ENCODE measurements around the gene SPDYE17.
"Not testable (repeated sequence)": the region's sequence is repeated elsewhere in the genome, so short reads cannot be mapped to it uniquely, and the experiment has no call there.

Gene SPDYE17

DNA sequence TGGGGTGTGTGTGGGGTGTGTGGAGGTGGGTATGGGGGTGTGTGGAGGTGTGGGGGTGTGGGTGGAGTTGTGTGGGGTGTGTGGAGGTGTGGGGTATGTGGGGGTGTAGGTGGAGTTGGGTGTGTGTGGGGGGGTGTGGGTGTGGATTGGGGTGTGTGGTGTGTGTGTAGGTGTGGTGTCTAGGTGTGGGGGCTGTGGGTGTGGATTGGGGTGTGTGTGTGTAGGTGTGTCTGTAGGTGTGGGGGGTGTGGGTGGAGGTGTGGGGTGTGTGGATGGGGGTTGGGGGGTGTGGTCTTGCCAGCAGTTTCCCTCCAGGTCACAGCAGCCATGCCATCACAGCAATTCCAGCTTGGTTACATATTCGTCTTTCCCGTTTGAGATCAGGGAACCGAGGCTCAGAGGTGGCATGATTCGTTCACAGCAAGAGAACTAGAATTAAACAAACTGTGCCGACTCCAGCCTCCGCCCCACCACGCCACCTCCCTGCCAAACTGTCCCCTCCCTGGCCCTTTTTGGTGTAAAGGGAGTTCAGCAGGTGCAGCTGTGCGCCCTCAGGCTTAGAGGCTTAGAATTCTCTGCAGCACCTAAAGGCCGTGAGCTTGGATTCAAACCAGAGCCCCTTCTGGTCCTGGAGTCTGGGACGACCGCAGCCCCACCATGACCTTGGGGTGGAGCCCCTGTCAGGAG is 33.3 kb downstream of the SPDYE17 start:
- DNase-seq (ENCODE audit: low read depth, low spot score), result peak; percentile 20

GRCh38 chr7:76998285-76998589 is 33.9 kb downstream of the SPDYE17 start:
- DNase-seq (ENCODE audit: low read depth, low spot score), result no peak

DNA sequence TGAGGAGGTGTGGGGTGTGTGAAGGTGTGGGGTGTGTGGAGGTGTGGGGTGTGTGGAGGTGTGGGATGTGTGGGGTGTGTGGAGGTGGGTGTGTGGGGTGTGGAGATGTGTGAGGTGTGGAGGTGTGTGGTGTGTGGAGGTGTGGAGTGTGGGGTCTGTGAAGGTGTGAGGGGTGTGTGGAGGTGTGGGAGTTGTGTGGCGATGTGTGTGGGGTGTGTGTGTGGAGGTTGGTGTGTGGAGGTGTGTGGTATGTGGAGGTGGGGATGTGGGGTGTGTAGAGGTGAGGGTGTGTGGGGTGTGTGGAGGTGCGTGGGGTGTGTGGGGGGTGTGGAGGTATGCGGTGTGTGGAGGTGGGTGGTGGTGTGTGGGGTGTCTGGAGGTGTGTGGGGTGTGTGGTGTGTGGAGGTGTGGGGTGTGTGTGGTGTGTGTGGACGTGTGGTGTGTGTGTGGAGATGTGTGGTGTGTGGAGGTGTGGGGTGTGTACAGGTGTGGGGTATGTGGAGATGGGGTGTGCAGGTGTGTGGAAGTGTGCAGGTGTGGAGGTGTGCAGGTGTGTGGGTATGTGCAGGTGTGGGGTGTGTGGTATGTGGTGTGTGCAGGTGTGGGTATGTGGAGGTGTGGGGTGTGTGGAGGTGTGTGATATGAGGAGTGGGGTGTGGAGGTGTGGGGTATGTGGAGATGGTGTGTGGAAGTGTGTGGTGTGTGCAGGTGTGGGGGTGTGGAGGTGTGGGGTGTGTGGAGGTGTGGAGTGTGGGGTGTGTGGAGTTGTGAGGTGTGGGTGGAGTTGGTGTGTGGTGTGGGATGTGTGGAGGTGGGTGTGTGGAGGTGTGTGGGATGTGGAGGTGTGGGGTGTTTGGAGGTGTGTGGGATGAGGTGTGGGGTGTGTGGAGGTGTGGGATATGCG is 34.5 kb downstream of the SPDYE17 start:
- no peak for DNase-seq (ENCODE audit: low read depth, low spot score)

- not testable (repeated sequence) for DNase-seq (ENCODE audit: low read depth, low spot score)
Measured at GRCh38 chr7:76996932-76997331, 35.2 kb downstream of the SPDYE17 start.

DNA sequence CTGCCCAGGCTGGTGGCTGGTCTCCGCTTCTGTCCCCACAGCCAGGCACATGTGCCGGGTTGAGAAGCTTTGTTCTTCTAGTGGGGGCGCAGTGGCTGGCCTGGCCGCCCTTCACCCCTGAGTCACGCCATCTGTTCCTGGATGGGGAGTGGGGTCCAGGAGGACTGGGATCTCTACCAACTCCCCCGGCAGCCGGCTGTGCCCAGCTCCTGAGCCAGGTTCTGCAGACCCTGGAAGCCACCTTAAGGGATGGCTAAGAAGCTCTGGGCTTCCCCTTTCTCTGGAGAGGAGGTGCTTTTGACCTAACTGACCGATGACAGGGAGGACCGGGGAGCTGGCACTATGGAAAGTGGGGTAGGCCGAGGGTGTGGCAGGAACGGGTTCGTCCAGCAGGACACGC is 37.9 kb downstream of the SPDYE17 start:
- DNase-seq (ENCODE audit: low read depth, low spot score), result not testable (repeated sequence)

- DNase-seq (ENCODE audit: low read depth, low spot score), result not testable (repeated sequence)
Measured at GRCh38 chr7:76993831-76994230, 38.3 kb downstream of the SPDYE17 start.

DNA sequence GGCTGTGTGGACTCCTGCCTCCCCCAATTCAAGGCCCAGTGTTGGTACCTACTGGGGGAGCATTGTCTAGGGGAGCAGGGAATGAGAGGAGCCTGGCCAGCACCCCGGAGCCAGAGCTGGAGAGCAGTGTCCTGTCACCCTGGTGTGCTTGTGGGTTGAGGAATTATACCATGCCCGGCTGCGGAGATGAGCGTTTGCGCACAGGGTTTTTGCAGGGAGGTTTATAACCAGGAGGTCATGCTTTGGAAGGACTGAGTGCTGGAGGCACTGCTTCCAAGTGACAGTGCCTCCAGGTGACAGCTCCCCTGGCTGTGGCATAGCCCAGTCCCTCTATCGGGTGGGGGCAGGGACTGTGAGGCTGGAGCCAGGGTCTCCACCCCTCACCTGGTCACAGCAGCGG is 39.3 kb downstream of the SPDYE17 start:
- not testable (repeated sequence) for DNase-seq (ENCODE audit: low read depth, low spot score)

DNA sequence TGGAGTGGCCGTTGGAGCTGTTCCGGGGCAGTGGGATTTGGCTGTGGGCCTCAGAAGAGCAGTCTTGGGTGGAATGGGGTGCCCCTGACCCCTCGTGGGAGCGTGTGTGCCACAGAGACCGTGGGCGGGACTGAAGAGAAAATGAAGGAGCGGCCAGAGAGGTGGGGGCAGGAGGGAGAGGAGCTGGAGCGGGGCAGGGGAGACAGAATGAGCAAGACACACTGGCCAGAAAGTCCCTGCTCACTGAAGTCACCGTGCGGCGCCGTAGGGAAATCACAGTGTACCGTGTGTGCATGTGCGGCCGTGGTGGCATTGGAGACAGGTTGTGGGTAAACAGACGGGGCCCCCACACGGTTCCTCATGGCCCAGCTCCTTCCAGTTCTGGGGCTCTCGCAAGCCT is 40.0 kb downstream of the SPDYE17 start:
- not testable (repeated sequence) for DNase-seq (ENCODE audit: low read depth, low spot score)

GRCh38 chr7:76990202-76990601 is 42.0 kb downstream of the SPDYE17 start:
- not testable (repeated sequence) for DNase-seq (ENCODE audit: low read depth, low spot score)

DNA sequence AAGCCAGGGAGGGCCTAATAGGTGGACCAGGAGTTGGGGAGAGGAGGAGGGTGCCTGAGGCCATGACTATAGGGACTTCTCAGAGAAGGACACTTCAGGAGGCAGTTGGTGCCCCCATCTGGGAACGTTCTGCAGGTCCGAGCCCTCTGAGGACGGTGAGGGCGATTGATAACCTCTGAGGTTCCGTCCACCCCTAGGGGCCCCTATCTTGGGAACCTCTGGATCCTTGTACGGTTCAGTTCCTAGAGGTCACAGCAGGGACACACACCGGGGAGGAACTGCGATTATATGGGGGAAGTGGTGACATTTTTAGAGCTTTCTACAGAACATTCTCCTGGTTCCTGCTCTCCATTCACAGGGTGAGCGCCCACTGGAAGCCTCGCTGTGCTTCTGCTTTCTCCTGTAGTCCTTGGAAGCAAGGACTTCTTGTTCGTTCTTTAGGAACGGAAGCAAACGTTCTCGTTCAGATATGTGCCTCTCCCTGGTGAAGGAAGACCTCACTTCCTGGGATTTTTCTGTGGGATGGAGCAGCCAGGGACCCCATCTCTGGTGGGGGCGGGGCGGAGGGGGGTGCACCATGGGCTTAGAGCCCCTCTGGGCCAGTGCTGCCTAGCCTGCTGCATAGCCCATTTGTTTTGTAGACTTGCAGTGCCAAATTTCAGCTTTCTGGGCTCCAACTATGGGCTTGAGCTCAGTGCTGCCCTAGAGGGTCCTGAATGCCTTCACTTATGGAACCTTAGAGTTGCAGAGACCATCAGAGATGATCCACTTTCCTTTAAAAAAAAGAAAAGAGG is 46.0 kb downstream of the SPDYE17 start:
- not testable (repeated sequence) for DNase-seq (ENCODE audit: low read depth, low spot score)

DNA sequence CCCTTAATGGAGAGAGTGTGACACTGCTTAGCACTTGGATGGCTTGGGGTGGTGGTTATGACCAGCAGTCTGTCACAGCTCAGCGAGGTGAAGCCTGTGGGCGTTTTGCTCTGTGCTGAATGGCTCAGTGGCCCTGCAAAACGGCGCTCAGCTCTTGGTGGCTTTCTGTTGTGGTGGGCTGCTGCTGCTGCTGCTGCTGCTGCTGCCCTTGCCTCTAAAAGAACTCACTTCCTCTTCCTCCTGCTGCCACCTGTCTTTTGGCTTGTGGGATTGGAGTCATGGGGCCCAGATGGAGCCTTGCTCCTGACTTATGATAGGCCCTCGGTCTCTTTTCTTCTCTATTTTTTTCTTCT is 47.4 kb downstream of the SPDYE17 start:
- DNase-seq (ENCODE audit: low read depth, low spot score), result not testable (repeated sequence)

GRCh38 chr7:76983937-76984783 is 48.0 kb downstream of the SPDYE17 start:
- DNase-seq (ENCODE audit: low read depth, low spot score), result not testable (repeated sequence)

GRCh38 chr7:76983333-76983732 is 48.8 kb downstream of the SPDYE17 start:
- DNase-seq (ENCODE audit: low read depth, low spot score), result not testable (repeated sequence)

DNA sequence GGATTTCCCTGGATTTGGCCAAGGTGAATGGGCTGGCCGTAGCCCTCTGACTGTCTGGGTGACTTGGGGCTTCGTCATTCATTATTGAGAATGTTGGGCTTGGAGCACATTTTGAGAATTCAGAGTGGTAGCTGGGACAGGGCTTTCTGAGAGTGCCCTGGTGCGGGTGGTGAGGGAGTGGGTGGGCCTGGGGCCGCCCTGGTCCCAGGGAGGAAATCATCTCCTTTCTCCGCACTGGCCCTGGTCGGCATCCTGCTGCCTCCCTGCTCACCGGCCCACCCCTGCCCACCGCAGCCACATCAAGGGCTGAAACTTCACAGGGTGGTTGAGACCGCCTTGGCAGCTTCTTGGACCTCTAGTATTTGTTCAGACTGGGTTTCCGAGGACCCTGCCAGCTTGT is 49.7 kb downstream of the SPDYE17 start:
- not testable (repeated sequence) for DNase-seq (ENCODE audit: low read depth, low spot score)

- DNase-seq (ENCODE audit: low read depth, low spot score), result not testable (repeated sequence)
Measured at GRCh38 chr7:76981187-76981970, 50.8 kb downstream of the SPDYE17 start.

DNA sequence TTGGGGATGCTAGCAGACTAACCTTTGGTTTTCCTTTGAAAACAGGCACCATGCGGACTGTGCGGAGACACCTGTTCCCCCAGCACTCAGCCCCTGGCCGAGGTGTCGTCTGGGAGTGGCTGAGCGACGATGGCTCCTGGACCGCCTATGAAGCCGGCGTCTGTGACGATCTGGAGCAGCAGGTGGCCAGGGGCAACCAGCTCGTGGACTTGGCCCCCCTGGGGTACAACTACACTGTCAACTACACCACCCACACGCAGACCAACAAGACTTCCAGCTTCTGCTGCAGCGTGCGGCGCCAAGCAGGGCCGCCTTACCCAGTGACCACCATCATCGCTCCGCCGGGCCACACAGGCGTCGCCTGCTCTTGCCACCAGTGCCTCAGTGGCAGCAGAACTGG is 51.6 kb downstream of the SPDYE17 start:
- not testable (repeated sequence) for DNase-seq (ENCODE audit: low read depth, low spot score)

DNA sequence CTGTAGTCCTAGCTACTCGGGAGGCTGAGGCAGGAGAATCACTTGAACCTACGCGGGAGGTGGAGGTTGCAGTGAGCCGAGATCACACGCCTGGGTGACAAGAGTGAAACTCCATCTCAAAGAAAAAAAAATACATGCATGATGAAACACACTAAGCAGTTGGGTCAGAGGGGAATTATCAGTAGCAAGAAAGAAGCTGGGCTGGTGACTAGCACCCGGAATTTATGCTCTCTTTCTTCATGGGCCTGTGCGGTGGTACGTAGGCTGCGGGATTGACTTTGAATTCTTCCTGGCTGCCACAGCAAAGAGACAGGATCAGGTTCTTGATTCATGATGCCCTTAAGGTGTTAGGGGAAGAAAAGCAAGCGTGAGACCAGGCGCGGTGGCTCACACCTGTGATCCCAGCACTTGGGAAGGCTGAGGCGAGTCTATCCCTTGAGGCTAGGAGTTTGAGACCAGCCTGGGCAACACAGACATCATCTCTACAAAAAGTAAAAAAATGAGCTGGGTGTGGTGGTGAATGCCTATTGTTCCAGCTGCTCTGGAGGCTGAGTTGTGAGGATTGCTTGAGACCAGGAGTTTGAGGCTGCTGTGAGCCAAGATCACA is 54.3 kb downstream of the SPDYE17 start:
- DNase-seq (ENCODE audit: low read depth, low spot score), result not testable (repeated sequence)

DNA sequence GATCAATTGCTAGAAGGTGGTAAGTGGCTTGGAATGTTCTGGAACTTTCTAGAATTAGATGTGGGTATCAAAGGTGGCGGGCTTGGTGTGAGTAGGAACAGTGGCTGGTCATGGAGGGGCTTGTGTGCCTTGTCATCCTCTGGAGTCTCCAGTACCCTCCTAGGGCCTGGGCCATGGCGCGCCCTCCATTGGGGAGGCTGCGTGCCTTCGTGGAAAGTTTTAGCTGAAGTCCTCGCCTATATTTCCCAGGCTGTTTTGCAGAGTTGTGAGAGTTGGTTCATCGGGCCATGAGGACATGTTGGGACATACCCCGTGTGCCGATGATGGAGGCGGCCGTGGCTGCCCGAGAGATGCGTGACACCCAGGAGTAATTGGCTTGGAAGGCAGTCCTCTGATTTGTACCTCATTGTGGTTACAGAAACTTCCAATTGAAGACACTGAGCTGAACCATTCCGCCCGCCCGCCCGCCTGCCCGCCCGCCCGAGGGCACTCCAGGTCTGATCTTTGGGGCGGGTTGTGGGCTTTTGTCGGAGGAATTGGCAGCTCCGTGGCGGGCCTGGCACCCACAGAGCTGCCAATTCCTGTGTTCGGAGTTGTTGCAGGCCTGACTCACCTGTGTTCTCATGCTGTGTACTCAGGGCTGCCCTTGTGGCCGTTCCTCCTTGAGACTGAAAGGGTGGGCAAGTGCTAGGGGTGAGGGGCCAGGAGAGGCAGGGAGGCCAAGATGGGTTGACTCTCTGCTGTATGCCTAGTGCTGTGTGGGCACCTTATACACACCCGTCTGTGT is 57.2 kb downstream of the SPDYE17 start:
- not testable (repeated sequence) for DNase-seq (ENCODE audit: low read depth, low spot score)

DNA sequence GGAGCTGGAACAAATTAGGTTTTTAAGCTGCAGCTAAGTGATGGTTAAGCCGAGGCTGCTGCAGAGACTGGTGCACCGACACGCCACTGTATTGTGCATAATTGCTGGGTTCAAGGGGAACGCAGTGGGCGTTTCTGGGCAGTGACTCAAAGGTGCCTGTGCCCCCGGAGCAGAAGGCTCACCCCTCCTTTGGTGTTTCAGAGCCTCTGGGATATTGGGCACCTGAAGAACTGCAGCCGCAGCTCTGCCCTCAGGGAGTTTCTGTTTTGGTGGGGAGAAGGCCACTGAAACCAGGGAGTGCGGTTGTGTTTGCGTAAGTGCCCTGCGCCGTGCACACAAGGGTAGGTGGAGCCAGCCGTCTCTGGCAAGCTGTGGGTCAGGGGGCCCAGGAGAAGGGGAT is 57.8 kb downstream of the SPDYE17 start:
- not testable (repeated sequence) for DNase-seq (ENCODE audit: low read depth, low spot score)
